Dermis microvascular lymphatic vessel endothelial cell (primary cell): ENCODE measurements around the gene OLA1. TPM values are rescaled to one million over a fixed set of nuclear protein-coding genes. Genes with fewer than 3 reads are reported as not detected.
A peak's percentile ranks its signal among the peaks of the same experiment; 100 is the strongest.

ENCODE experiments used
- DNase-seq, 2 donors: peaks; one replicate each; pipeline versions ENCODE4 v3.0.0 to v3.0.0-alpha.2; 2010; ENCODE audit warnings: low read depth in 2 of 2
- total RNA-seq: library from RNA; depleted of rRNA; stranded (reverse); fragments of >200 nt; gene quantifications from 2 replicates; pipeline ENCODE4 v1.2.1, GENCODE V29; 2014

OLA1 gene
- total RNA-seq, 1 donor from 2014 or later, result 72.4 TPM

GRCh38 chr2:174180726-174181236, 67.6 kb downstream of the OLA1 start:
- DNase-seq, result no peak

GRCh38 chr2:174180165-174180724, 68.1 kb downstream of the OLA1 start:
- peak in 1 of 2 donors; percentile 21 for DNase-seq

GRCh38 chr2:174177316-174177890, 70.9 kb downstream of the OLA1 start:
- no peak for DNase-seq

- DNase-seq, result no peak
Measured at GRCh38 chr2:174176898-174177297, 71.4 kb downstream of the OLA1 start.

- peak in 1 of 2 donors; percentile 49 for DNase-seq
Measured at GRCh38 chr2:174174741-174175140, 73.6 kb downstream of the OLA1 start.

GRCh38 chr2:174172802-174173355, 75.5 kb downstream of the OLA1 start:
- no peak for DNase-seq

GRCh38 chr2:174171686-174172445, 76.5 kb downstream of the OLA1 start:
- DNase-seq, result no peak

- no peak for DNase-seq
Measured at GRCh38 chr2:174169372-174169771, 79.0 kb downstream of the OLA1 start.

- DNase-seq, result no peak
Measured at GRCh38 chr2:174166261-174166660, 82.1 kb downstream of the OLA1 start.

GRCh38 chr2:174161490-174161889, 86.8 kb downstream of the OLA1 start:
- DNase-seq, result no peak

- DNase-seq, result peak; percentile 15 to 56
Measured at GRCh38 chr2:174158003-174158402, 90.3 kb downstream of the OLA1 start.

- no peak for DNase-seq
Measured at GRCh38 chr2:174157053-174157452, 91.3 kb downstream of the OLA1 start.

GRCh38 chr2:174153757-174154680, 94.3 kb downstream of the OLA1 start:
- DNase-seq, result peak in 1 of 2 donors; percentile 58

GRCh38 chr2:174149530-174149929, 98.8 kb downstream of the OLA1 start:
- no peak for DNase-seq

- DNase-seq, result no peak
Measured at GRCh38 chr2:174148833-174149232, 99.5 kb downstream of the OLA1 start.

GRCh38 chr2:174145827-174146226, 102.5 kb downstream of the OLA1 start:
- DNase-seq, result no peak

- DNase-seq, result no peak
Measured at GRCh38 chr2:174142290-174142689, 106.0 kb downstream of the OLA1 start.

GRCh38 chr2:174138161-174138560, 110.2 kb downstream of the OLA1 start:
- peak in 1 of 2 donors; percentile 35 for DNase-seq

- no peak for DNase-seq
Measured at GRCh38 chr2:174135981-174136380, 112.4 kb downstream of the OLA1 start.

GRCh38 chr2:174125090-174125489, 123.2 kb downstream of the OLA1 start:
- DNase-seq, result no peak

GRCh38 chr2:174124181-174124580, 124.2 kb downstream of the OLA1 start:
- DNase-seq, result no peak
